ENCODE results near the gene ATP9A.

Gene ATP9A

GRCh38 chr20:51624157-51624731, 143.9 kb downstream of the ATP9A start:
- TF ChIP-seq CTCF (IDR thresholded peaks at IDR 0.05; ENCODE audit: low read depth, low read length): peak; percentile 53
- H3K4me3 ChIP-seq (ENCODE audit: low read depth, low read length): no peak overlapping the region

- no peak overlapping the region for H3K4me3 ChIP-seq (ENCODE audit: low read depth, low read length)
- TF ChIP-seq CTCF (IDR thresholded peaks at IDR 0.05; ENCODE audit: low read depth, low read length): no peak
Measured at GRCh38 chr20:51623255-51623654, 144.9 kb downstream of the ATP9A start.

- H3K4me3 ChIP-seq (ENCODE audit: low read depth, low read length): no peak overlapping the region
- TF ChIP-seq CTCF (IDR thresholded peaks at IDR 0.05; ENCODE audit: low read depth, low read length): no peak
Measured at GRCh38 chr20:51622004-51622874, 146.0 kb downstream of the ATP9A start.

GRCh38 chr20:51620432-51620831, 147.8 kb downstream of the ATP9A start:
- no peak for TF ChIP-seq CTCF (IDR thresholded peaks at IDR 0.05; ENCODE audit: low read depth, low read length)
- H3K4me3 ChIP-seq (ENCODE audit: low read depth, low read length): no peak overlapping the region

- H3K4me3 ChIP-seq (ENCODE audit: low read depth, low read length): no peak overlapping the region
- no peak for TF ChIP-seq CTCF (IDR thresholded peaks at IDR 0.05; ENCODE audit: low read depth, low read length)
Measured at GRCh38 chr20:51616060-51616459, 152.1 kb downstream of the ATP9A start.

- no peak overlapping the region for H3K4me3 ChIP-seq (ENCODE audit: low read depth, low read length)
- no peak for TF ChIP-seq CTCF (IDR thresholded peaks at IDR 0.05; ENCODE audit: low read depth, low read length)
Measured at GRCh38 chr20:51614687-51615086, 153.5 kb downstream of the ATP9A start.

- H3K4me3 ChIP-seq (ENCODE audit: low read depth, low read length): no peak overlapping the region
- TF ChIP-seq CTCF (IDR thresholded peaks at IDR 0.05; ENCODE audit: low read depth, low read length): no peak
Measured at GRCh38 chr20:51613580-51613979, 154.6 kb downstream of the ATP9A start.

Measured in WI38 (cell line).